Colon (tissue), 2 donors: ENCODE results near the gene ABCC4.

ENCODE experiments used
- FAIRE-seq: peaks from 2 replicates; lab custom pipeline; 2012; peaks lifted over from hg19 to GRCh38; lab: Jason Lieb, UNC
- donor health status: control.
- donor health status: control.

The ABCC4 gene

GRCh38 chr13:95301183-95301967 is at the start of gene ABCC4:
Gene ABCC4, minus strand, starts transcription at chr13:95301451. Its CDS starts 137 bp downstream, at chr13:95301314.
- no peak for FAIRE-seq

GRCh38 chr13:95349267-95349666 is 48.0 kb upstream of the ABCC4 start:
- no peak for FAIRE-seq

DNA sequence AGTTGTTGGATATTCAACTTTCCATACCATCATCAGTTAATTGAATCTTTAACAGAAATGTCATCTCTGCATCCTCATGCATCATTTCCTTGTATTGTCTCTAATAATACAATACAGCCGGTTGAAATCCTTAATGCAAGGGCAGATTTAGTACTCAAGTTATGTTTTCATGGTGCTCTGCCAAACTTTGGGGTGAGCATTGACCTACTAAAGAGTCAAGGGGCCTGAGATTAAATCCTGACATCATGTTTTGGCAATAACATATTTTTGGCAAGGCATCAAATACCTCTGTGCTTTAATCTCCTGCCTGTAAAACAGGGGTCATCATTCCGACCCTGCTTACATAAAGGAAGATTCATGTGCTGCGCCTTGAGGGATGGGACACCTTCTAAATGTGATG is 42.7 kb upstream of the ABCC4 start:
- FAIRE-seq: no peak

DNA sequence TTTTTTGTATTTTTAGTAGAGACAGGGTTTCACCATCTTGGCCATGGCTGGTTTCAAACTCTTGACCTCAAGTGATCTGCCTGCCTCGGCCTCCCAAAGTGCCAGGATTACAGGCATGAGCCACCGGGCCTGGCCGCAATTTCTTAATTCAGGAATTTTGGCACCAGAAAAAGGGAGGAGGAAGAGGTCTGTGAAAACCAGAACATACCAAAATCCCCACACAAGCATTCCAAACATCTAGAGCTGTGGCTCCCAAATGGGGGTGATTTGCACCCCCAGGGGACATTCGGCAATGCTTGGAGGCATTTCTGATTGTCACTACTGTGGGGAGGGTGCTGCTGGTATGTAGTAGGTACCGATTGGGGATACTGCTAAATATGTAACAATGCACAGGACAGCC is 40.2 kb upstream of the ABCC4 start:
- no peak for FAIRE-seq

DNA sequence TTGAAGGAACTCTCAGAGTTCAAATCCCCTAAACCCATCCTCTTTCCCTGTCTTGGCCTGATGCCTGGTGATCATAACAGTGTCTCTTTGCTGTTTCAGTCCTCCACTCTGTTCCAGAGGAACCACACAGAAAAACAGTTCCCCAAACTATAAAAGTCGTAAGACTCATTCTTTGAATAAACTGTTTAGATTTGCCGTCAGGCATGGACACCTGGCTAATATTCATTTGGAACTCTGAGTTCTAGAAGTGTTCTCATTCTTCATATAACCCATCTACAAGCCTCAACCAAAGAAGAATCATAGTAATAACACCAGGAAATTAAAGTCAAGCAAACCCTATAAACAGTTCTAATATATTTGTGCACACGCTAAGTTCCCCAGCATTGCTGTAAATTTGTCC is 37.7 kb upstream of the ABCC4 start:
- FAIRE-seq: no peak

- no peak for FAIRE-seq
Observed at GRCh38 chr13:95337597-95337996, 36.3 kb upstream of the ABCC4 start.

- FAIRE-seq: no peak
Observed at GRCh38 chr13:95335667-95336066, 34.4 kb upstream of the ABCC4 start.

GRCh38 chr13:95328386-95328785 is 27.1 kb upstream of the ABCC4 start:
- no peak for FAIRE-seq

GRCh38 chr13:95327190-95327589 is 25.9 kb upstream of the ABCC4 start:
- FAIRE-seq: no peak

DNA sequence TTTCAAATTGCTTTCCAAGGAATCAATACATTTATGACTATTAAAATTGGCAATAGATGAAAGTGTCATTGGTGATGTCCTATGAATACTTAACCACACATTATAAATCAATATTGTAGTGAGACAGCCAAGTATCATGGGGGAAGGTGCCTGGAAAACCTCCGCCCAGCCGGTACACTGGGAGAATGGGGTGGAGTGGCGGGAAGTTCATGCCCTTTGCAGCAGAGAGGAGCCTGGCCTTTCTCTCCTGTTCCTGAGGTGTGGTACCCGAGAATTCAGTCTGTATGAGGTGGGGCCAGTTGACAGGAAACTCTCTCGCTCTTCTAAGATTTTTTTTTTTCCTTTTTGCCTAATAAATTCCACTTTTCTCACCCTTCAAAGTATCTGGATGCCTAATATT is 25.4 kb upstream of the ABCC4 start:
- FAIRE-seq: no peak

DNA sequence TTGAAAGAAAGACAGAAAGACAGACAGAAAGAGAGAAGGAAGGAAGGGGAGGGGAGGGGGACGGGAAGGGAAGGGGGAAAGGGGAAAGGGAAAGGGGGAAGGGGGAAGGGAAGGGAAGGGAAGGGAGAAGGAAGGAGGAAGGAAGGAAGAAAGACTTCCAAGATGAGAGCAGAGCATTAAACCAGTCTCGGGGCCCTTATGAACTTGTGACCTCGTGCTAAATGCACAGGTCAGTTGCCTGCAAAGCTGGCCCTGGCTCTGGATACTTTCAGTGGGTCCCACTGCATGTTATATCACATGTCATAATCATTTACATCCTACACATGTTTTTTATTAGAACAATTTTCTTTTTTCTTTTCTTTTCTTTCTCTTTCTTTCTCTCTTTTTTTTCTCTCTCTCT is 24.2 kb upstream of the ABCC4 start:
- FAIRE-seq: no peak

DNA sequence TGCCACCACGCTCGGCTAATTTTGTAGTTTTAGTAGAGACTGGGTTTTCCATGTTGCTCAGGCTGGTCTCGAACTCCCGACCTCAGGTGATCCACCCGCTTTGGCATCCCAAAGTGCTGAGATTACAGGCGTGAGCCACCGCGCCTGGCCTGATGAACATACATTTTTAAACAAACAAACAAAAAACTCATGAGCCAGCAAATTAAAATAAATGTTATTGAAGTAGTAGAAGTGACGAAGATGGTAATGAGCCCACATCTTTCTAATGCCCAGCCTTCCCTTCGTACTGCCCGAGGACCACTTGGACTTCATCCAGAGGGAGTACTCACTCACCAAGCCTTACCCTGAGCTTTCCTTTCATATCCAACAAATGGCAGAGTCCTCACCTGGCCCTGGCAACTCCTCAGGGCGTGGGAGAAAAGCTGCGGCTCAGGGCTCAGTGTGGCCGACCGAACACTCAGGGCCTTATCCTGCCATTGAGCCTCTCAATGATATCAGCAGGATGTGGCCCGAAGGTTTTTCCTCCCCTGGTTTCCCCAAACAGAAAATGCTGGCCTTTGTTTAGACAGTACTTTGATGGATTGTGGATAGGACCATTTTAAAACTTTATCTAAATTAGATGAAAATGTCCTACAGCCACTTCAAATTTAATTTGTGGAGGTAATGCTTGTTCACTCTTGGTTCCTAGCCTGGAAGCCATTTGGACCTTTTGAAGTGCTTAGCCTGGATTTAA is 22.8 kb upstream of the ABCC4 start:
- FAIRE-seq: no peak

DNA sequence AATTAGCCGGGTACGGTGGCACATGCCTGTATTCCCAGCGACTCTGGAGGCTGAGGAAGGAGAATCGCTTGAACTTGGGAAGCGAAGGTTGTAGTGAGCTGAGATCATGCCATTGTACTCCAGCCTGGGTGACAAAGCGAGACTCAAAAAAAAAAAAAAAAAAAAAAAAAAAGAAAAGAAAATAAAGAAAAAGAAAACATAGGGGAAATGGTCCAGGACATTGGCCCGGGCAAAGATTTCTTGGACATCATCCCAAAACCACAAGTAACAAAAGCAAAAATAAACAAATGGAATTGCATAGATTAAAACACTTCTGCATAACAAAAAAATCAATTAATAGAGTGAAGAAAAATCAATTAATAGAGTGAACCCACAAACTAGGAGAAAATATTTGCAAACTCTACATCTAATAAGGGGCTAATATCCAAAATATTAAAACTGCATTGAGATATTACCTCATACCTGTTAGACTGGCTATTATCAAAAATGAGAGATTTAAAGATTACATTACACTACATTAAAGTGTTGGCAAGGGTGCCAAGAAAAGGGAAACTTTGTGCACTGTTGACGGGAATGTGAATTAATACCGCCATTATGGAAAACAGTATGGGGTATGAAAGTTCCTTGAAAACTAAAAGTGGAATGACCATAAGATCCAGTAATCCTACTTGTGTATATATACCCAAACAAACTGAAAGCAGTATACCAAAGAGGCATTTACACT is 18.5 kb upstream of the ABCC4 start:
- FAIRE-seq: no peak

- no peak for FAIRE-seq
Observed at GRCh38 chr13:95317039-95317989, 16.1 kb upstream of the ABCC4 start.

DNA sequence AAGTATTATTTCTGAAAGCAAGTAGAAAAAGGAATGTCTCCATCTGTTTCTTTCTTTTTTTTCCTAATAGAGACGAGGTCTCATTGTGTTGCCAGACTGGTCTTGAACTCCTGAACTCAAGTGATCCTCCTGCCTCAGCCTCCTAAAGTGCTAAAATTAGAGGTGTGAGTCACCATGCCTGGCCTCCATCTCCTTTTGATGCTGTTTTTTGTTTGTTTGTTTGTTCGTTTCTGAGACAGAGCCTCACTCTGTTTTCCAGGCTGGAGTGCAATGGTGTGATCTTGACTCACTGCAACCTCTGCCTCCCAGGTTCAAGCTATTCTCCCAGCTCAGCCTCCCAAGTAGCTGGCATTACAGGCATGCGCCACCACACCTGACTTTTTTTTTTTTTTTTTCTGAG is 14.5 kb upstream of the ABCC4 start:
- FAIRE-seq: no peak

- FAIRE-seq: no peak
Observed at GRCh38 chr13:95307507-95307906, 6.3 kb upstream of the ABCC4 start.

GRCh38 chr13:95304453-95304852 is 3.2 kb upstream of the ABCC4 start:
- no peak for FAIRE-seq

- no peak for FAIRE-seq
Observed at GRCh38 chr13:95301968-95302393, 730 bp upstream of the ABCC4 start.

- no peak for FAIRE-seq
Observed at GRCh38 chr13:95300625-95301182, 547 bp downstream of the ABCC4 start.

GRCh38 chr13:95298971-95299621 is 2.2 kb downstream of the ABCC4 start:
- FAIRE-seq: no peak
